Umbilical cord (tissue), 2 donors: Measurements from ENCODE around the gene SEMA6A. TPM values are rescaled to one million over a fixed set of nuclear protein-coding genes. Genes with fewer than 3 reads are reported as not detected.
A peak's percentile ranks its signal among the peaks of the same experiment; 100 is the strongest.

Experiments
- DNase-seq: peaks from one replicate; pipeline ENCODE4 v3.0.0-alpha.2; 2015; ENCODE audit warnings: low spot score
- total RNA-seq: library from RNA; depleted of rRNA; stranded (reverse); fragments of >200 nt; gene quantifications from one replicate; pipeline ENCODE4 v1.2.3, GENCODE V29; 2014; ENCODE audit warnings: low replicate concordance; ENCODE audit not compliant: insufficient read depth

The SEMA6A gene
- total RNA-seq, 1 donor from 2014 or later, result 34.7 TPM

- no peak for DNase-seq
Observed at GRCh38 chr5:116440457-116441001, 134.1 kb downstream of the SEMA6A start.

- DNase-seq, result no peak
Observed at GRCh38 chr5:116439905-116440304, 134.7 kb downstream of the SEMA6A start.

- DNase-seq, result no peak
Observed at GRCh38 chr5:116438979-116439554, 135.6 kb downstream of the SEMA6A start.

- DNase-seq, result no peak
Observed at GRCh38 chr5:116437922-116438578, 136.6 kb downstream of the SEMA6A start.

- no peak for DNase-seq
Observed at GRCh38 chr5:116437351-116437705, 137.3 kb downstream of the SEMA6A start.

- DNase-seq, result no peak
Observed at GRCh38 chr5:116436674-116437350, 137.8 kb downstream of the SEMA6A start.

GRCh38 chr5:116428966-116429365 is 145.7 kb downstream of the SEMA6A start:
- DNase-seq, result no peak

- no peak for DNase-seq
Observed at GRCh38 chr5:116428413-116428812, 146.2 kb downstream of the SEMA6A start.

GRCh38 chr5:116424951-116425350 is 149.7 kb downstream of the SEMA6A start:
- no peak for DNase-seq

GRCh38 chr5:116424258-116424615 is 150.4 kb downstream of the SEMA6A start:
- DNase-seq, result no peak

- no peak for DNase-seq
Observed at GRCh38 chr5:116423587-116424257, 150.9 kb downstream of the SEMA6A start.

GRCh38 chr5:116423141-116423540 is 151.5 kb downstream of the SEMA6A start:
- DNase-seq, result peak; percentile 66

GRCh38 chr5:116421080-116421629 is 153.5 kb downstream of the SEMA6A start:
- no peak for DNase-seq

GRCh38 chr5:116420540-116420939 is 154.1 kb downstream of the SEMA6A start:
- DNase-seq, result no peak

GRCh38 chr5:116419258-116419657 is 155.4 kb downstream of the SEMA6A start:
- no peak for DNase-seq

- no peak for DNase-seq
Observed at GRCh38 chr5:116418774-116419173, 155.8 kb downstream of the SEMA6A start.

- no peak for DNase-seq
Observed at GRCh38 chr5:116418016-116418415, 156.6 kb downstream of the SEMA6A start.

- no peak for DNase-seq
Observed at GRCh38 chr5:116415989-116416388, 158.6 kb downstream of the SEMA6A start.

- DNase-seq, result peak; percentile 21
Observed at GRCh38 chr5:116415182-116415581, 159.4 kb downstream of the SEMA6A start.

- DNase-seq, result no peak
Observed at GRCh38 chr5:116411101-116411571, 163.5 kb downstream of the SEMA6A start.

- DNase-seq, result no peak
Observed at GRCh38 chr5:116410336-116410890, 164.2 kb downstream of the SEMA6A start.
